ENCODE results near the gene ERF. TPM values are rescaled to one million over a fixed set of nuclear protein-coding genes. Genes with fewer than 3 reads are reported as not detected.

ERF gene
- total and polyA plus RNA-seq, 10 of the 15 experiments (the other 5 are each of a cell fraction or from before 2014, with no cell fraction given): 0.02 to 51.8 (median 14.4) TPM

- no peak overlapping the region for H2AFZ ChIP-seq (ENCODE audit: control insufficient read depth, low read depth, low read length)
- SMC1A ChIA-PET (ENCODE audit: uncharacterized antibody, unreplicated experiment): interaction anchor here (0.9 to 5.1 kb wide), 13 partner anchors 8 to 170 kb away, joined by 3 to 70 read pairs (median 5); partner anchors contain the start of genes CIC, GSK3A, PAFAH1B3 and POU2F2
- peaks cover 3 to 7% of the 10 kb centered on the region in 2 experiments; a peak in 3 of 4 replicates for H3K36me3 ChIP-seq (ENCODE audit: control insufficient read depth in 2 of 2, insufficient read depth in 2 of 2, low read length in 1 of 2)
- FAIRE-seq: no peak
- ATAC-seq: no peak
- H3K79me2 ChIP-seq (ENCODE audit: control insufficient read depth, insufficient read depth, low read length): peaks cover 24% of the 10 kb centered on the region
- H3K4me1 ChIP-seq (ENCODE audit: control insufficient read depth, insufficient read depth, low read length): peaks cover 53% of the 10 kb centered on the region
- no peak for TF ChIP-seq NR2F1 (conservative IDR thresholded peaks at IDR 0.05)
- TF ChIP-seq, protein P1, sequence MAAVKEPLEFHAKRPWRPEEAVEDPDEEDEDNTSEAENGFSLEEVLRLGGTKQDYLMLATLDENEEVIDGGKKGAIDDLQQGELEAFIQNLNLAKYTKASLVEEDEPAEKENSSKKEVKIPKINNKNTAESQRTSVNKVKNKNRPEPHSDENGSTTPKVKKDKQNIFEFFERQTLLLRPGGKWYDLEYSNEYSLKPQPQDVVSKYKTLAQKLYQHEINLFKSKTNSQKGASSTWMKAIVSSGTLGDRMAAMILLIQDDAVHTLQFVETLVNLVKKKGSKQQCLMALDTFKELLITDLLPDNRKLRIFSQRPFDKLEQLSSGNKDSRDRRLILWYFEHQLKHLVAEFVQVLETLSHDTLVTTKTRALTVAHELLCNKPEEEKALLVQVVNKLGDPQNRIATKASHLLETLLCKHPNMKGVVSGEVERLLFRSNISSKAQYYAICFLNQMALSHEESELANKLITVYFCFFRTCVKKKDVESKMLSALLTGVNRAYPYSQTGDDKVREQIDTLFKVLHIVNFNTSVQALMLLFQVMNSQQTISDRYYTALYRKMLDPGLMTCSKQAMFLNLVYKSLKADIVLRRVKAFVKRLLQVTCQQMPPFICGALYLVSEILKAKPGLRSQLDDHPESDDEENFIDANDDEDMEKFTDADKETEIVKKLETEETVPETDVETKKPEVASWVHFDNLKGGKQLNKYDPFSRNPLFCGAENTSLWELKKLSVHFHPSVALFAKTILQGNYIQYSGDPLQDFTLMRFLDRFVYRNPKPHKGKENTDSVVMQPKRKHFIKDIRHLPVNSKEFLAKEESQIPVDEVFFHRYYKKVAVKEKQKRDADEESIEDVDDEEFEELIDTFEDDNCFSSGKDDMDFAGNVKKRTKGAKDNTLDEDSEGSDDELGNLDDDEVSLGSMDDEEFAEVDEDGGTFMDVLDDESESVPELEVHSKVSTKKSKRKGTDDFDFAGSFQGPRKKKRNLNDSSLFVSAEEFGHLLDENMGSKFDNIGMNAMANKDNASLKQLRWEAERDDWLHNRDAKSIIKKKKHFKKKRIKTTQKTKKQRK (IDR thresholded peaks at IDR 0.05; ENCODE audit: low read depth, low read length): no peak
- no peak for TF ChIP-seq POLR2AphosphoS2 (IDR thresholded peaks at IDR 0.05; ENCODE audit: low read depth, low read length)
- TF ChIP-seq, protein P2, sequence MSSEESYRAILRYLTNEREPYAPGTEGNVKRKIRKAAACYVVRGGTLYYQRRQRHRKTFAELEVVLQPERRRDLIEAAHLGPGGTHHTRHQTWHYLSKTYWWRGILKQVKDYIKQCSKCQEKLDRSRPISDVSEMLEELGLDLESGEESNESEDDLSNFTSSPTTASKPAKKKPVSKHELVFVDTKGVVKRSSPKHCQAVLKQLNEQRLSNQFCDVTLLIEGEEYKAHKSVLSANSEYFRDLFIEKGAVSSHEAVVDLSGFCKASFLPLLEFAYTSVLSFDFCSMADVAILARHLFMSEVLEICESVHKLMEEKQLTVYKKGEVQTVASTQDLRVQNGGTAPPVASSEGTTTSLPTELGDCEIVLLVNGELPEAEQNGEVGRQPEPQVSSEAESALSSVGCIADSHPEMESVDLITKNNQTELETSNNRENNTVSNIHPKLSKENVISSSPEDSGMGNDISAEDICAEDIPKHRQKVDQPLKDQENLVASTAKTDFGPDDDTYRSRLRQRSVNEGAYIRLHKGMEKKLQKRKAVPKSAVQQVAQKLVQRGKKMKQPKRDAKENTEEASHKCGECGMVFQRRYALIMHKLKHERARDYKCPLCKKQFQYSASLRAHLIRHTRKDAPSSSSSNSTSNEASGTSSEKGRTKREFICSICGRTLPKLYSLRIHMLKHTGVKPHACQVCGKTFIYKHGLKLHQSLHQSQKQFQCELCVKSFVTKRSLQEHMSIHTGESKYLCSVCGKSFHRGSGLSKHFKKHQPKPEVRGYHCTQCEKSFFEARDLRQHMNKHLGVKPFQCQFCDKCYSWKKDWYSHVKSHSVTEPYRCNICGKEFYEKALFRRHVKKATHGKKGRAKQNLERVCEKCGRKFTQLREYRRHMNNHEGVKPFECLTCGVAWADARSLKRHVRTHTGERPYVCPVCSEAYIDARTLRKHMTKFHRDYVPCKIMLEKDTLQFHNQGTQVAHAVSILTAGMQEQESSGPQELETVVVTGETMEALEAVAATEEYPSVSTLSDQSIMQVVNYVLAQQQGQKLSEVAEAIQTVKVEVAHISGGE (CRISPR knock-in tag; IDR thresholded peaks at IDR 0.05): no peak
- no peaks in the 10 kb centered on the region for H3K27me3 ChIP-seq (replicated peaks in 1 of 2; ENCODE audit: control insufficient read depth in 2 of 2, insufficient read depth in 2 of 2, low read length in 1 of 2)
- peak overlapping the region; percentile 98 for H3K4me3 ChIP-seq
- no peaks in the 10 kb centered on the region for H3K9me3 ChIP-seq (replicated peaks; ENCODE audit: control insufficient read depth, insufficient read depth, low read length)
- CTCF ChIA-PET: interaction anchor here (0.9 to 6.7 kb wide), 20 partner anchors 8 to 169 kb away, joined by 3 to 111 read pairs (median 8); partner anchors contain the start of genes CIC, ERF, GSK3A and POU2F2
- RAD21 ChIA-PET (ENCODE audit: unreplicated experiment): interaction anchor here (1.0 to 5.5 kb wide), 8 partner anchors 8 to 164 kb away, joined by 4 to 82 read pairs (median 7); partner anchors contain the start of genes CIC, GSK3A and ZNF526
- no TSS peak for BruUV-seq (replicated peaks)
- no peaks in the 10 kb centered on the region; the same call in 1 of the 2 replicates for H4K20me1 ChIP-seq (ENCODE audit: control insufficient read depth, insufficient read depth)
- intact Hi-C loops (cut with micrococcal nuclease; ENCODE audit: unreplicated experiment) (no loop called here), in situ Hi-C loops (cut with MboI) (loop anchor here (5.0 kb wide), 1 partner anchor 146 kb away; the partner anchor contains the start of gene POU2F2)
- H3K4me2 ChIP-seq (ENCODE audit: control insufficient read depth, insufficient read depth): peak overlapping the region; percentile 97; the same call in 1 of the 2 replicates
- POLR2A ChIA-PET: interaction anchor here (0.5 to 5.1 kb wide), 6 partner anchors 8 to 1849 kb away, joined by 3 to 51 read pairs (median 4); partner anchors contain the start of genes CIC, GSK3A and POU2F2
- no peak for DNase-seq (ENCODE audit: low read depth, low spot score)
- H3K27ac ChIP-seq (ENCODE audit: control insufficient read depth, insufficient read depth): peak overlapping the region; percentile 55; the same call in 1 of the 2 replicates
- 85% methylated on average over 5 of the region's 5 CpGs for WGBS (ENCODE audit: insufficient coverage, insufficient replicate concordance, low lambda C conversion rate, missing lambda C conversion rate)
- H3K9ac ChIP-seq (ENCODE audit: control insufficient read depth, insufficient read depth, low read length): no peak overlapping the region; the same call in 1 of the 2 replicates
Observed at GRCh38 chr19:42278452-42279154, 23.7 kb upstream of the ERF start.
